Midbrain (tissue), 1 donor: Measurements from ENCODE around the gene CCSAP.
"Not testable (repeated sequence)": the region's sequence is repeated elsewhere in the genome, so short reads cannot be mapped to it uniquely, and the experiment has no call there.

ENCODE experiments used
- DNase-seq: peaks from one replicate; lab custom pipeline; 2025; lab: John Stamatoyannopoulos, UW

CCSAP gene

GRCh38 chr1:229364207-229365065 lies 21.6 kb upstream of the CCSAP start:
- DNase-seq: no peak

GRCh38 chr1:229363723-229364122 lies 20.9 kb upstream of the CCSAP start:
- no peak for DNase-seq

GRCh38 chr1:229360420-229360819 lies 17.6 kb upstream of the CCSAP start:
- no peak for DNase-seq

- DNase-seq: no peak
Measured at GRCh38 chr1:229355661-229356060, 12.8 kb upstream of the CCSAP start.

GRCh38 chr1:229354226-229354625 lies 11.4 kb upstream of the CCSAP start:
- no peak for DNase-seq

- no peak for DNase-seq
Measured at GRCh38 chr1:229352975-229353374, 10.1 kb upstream of the CCSAP start.

- no peak for DNase-seq
Measured at GRCh38 chr1:229349463-229350385, 6.9 kb upstream of the CCSAP start.

GRCh38 chr1:229347528-229347927 lies 4.7 kb upstream of the CCSAP start:
- no peak for DNase-seq

- DNase-seq: no peak
Measured at GRCh38 chr1:229344937-229345684, 2.3 kb upstream of the CCSAP start.

GRCh38 chr1:229344139-229344538 lies 1.3 kb upstream of the CCSAP start:
- DNase-seq: no peak

- DNase-seq: peak; percentile 92
Measured at GRCh38 chr1:229341774-229342655, 832 bp downstream of the CCSAP start.

- no peak for DNase-seq
Measured at GRCh38 chr1:229340496-229340895, 2.4 kb downstream of the CCSAP start.

- no peak for DNase-seq
Measured at GRCh38 chr1:229339520-229339919, 3.3 kb downstream of the CCSAP start.

- no peak for DNase-seq
Measured at GRCh38 chr1:229339086-229339485, 3.8 kb downstream of the CCSAP start.

GRCh38 chr1:229336345-229336744 lies 6.5 kb downstream of the CCSAP start:
- DNase-seq: no peak

- no peak for DNase-seq
Measured at GRCh38 chr1:229334716-229335115, 8.1 kb downstream of the CCSAP start.

GRCh38 chr1:229334269-229334668 lies 8.6 kb downstream of the CCSAP start:
- no peak for DNase-seq

- DNase-seq: no peak
Measured at GRCh38 chr1:229328598-229329362, 14.1 kb downstream of the CCSAP start.

GRCh38 chr1:229327765-229328164 lies 15.1 kb downstream of the CCSAP start:
- DNase-seq: not testable (repeated sequence)

- DNase-seq: no peak
Measured at GRCh38 chr1:229326601-229327000, 16.2 kb downstream of the CCSAP start.
